Cardiac septum (tissue), 1 donor: ENCODE data around the gene TBCD. TPM values are rescaled to one million over a fixed set of nuclear protein-coding genes. Genes with fewer than 3 reads are reported as not detected.

Experiments
- DNase-seq: peaks from one replicate; pipeline ENCODE4 v3.0.0-alpha.2; 2020; ENCODE audit warnings: low spot score
- intact Hi-C: fragments of 100-400 bp; cut with DNase I; formaldehyde crosslinking; loops from one replicate; pipeline ENCODE4 v1.14.0; 2022
- total RNA-seq: library from RNA; stranded (reverse); fragmentation: NEBNext Ultra II Directional; extraction: Animal tissue kit (Norgen Biotek cat#: 25700); gene quantifications from one replicate; pipeline ENCODE4 v1.2.1, GENCODE V29; 2021
- donor health status: DM: no; HTN: no; CAD: no.

TBCD gene
- total RNA-seq, 1 donor from 2014 or later = 67.3 TPM

DNA sequence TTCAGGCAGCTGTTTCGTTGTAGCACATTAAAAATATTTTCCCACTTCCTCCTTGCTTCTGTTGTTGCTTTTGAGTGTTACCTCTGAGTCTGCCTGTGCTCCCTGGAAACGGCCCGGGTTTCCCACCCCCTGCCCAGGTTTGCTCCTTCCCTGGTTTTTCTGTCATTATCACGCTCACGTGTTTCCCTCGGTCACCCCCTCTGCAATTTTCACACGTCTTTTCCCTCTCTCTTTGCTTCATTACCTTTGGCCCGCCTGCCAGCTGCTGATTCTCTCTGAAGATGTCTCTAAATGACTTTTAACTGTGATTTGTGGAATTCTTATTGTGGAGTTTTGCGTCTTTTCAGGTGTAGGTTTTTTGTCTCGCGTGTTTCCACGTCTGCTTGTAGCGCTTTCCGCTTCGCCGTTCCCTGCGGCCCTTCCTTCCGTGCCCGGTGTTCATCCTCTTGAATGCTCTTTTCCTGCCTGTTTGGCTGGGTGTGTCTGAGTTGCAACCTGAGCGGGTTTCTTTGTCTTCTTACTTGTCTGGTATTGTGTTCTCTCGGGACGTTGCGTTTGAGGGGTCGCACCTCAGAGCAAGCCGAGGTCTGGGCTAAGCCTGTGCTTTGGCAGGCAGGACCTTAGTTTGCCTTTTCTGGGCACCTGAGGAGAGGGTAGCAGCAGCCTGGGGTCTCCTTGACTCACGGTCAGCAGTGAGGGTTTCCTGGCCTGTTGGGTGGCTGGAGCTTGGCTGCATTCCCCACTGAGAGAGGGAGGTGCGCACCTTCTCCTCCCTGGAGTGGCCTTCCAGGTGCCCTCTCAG lies 184.3 kb downstream of the TBCD start:
- peak; percentile 12 for DNase-seq
- intact Hi-C loops = no loop called here

DNA sequence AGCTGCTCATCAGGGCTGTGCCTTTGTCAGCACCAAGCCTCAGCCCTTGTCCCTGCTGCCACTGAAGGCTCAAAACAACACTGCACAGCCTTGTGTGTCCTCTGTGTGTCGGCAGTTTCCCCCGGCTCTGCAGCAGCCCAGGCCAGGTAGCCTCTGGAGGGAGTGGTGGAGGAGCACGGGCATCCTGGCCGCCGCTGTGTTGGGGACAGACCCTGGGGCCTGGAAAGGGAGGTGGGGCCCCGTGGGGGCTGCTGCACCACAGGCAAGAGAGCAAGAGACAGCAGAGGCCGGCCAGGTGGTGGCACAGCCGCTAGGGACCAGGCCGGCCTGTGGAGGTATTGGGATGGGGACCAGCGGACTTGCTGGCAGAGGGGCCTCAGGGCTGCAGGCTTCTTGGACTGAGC lies 184.9 kb downstream of the TBCD start:
- DNase-seq = no peak
- intact Hi-C loops = no loop called here

DNA sequence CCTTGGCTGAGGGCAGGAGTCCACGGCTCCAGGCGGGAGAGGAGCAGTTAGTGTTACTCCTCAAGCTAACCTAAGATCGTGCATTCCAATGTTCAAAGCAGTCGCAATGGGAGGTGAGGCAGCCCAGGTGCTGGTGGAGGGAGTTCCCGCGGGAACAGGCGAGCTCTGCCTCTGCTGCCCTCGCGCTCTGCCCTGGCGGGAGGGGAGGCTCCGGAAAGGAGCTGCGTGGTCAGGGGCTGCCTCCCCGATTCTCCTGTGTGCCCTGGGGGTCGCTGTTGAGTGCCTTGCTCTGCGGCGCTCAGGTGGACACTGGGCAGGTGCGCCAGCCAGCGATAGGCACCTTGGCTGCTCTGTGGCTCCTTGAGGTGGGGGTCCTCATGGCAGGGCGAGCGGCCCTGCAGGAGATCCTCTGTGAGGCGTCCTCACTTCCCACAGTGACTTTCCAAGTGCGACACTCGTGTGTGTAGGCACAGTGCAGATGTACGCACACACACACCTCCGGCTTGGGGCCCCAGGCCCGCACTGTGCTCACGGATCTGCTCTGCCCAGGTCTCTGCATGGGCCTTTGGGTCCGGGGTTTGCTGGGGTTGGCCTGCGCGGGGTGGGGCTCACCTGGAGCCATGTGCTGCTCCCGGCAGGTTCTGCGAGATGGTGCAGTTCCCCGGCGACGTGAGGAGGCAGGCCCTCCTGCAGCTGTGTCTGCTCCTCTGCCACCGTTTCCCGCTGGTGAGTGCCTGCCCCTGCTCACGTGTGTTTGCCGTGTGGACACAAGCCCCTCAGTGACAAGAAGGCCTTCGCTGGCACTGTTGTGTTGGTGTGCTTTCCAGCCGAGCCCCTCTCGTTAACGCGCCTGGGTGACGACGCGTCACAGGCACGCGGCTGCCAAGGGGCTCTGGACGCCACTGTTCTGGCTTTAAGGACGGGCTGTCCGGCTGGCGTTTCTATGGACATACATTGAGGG lies 185.8 kb downstream of the TBCD start:
- peak; percentile 47 for DNase-seq
- intact Hi-C loops = no loop called here

DNA sequence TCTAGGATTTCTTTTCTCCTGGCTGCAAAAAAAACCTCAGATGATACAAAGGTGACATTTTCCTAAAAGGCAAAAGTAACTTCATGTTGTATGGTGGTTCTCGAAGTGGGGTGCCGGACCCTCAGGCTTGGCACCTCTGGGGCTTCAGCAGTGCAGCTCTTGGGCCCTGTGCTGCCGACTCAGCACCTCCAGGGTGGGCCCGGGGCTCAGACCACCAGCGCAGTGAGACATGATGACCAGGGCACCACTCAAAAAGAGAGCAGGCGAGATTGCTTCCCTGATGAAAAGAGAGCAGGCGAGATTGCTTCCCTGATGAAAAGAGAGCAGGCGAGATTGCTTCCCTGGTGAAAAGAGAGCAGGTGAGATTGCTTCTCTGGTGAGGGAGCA lies 186.6 kb downstream of the TBCD start:
- peak; percentile 70 for DNase-seq
- intact Hi-C loops = no loop called here

DNA sequence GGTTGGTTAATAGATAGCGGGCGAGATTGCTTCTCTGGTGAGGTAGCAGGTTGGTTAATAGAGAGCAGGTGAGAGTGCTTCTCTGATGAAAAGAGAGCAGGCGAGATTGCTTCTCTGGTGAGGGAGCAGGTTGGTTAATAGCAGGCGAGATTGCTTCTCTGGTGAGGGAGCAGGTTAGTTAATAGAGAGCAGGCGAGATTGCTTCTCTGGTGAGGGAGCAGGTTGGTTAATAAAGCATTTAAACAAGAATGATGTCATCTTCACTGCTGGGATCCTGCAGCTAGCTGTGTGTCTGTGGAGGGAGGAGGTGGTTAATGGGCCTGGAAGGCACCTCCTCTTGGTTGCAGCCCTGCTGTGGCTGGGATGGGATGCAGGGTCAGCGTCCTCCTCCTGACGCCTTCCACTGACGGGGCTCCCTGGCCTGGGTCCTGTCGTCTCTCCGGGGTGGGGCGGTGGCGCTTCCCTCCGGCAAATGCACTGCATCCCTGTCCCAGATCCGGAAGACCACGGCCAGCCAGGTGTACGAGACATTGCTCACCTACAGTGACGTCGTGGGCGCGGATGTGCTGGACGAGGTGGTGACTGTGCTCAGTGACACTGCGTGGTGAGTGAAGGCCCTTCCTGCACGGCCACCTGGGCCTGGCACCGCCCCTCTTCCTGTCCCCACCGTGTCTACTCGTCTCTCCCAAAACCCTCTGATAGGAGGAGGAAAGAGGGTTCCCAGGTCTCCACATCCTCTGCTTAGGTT lies 187.2 kb downstream of the TBCD start:
- intact Hi-C loops = no loop called here
- DNase-seq = peak; percentile 72

DNA sequence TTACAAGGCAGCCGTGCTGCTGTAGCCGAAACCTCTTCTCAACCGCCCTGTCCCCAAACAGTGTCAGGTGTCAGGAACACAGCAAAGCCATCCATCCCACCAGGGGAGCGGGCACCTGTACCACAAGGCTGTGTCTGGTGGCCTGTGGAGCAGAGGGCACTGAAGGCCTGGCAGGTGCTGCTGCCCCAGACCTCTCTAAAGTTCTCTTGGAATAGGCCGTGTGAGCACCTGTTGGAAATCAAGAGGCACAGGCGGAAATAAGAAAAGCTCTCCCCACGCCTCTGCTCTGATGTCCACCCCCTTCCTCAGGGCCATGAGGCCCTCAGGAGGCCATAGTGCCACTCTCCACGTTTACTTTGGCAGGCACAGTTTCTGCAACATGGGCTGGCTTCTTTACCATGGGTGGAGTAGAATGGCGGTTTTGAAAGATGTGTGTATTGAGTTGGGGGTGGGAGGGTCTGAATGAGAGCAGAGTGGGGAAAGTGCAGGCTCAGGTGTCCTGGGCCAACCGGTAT lies 187.8 kb downstream of the TBCD start:
- DNase-seq = peak; percentile 41

DNA sequence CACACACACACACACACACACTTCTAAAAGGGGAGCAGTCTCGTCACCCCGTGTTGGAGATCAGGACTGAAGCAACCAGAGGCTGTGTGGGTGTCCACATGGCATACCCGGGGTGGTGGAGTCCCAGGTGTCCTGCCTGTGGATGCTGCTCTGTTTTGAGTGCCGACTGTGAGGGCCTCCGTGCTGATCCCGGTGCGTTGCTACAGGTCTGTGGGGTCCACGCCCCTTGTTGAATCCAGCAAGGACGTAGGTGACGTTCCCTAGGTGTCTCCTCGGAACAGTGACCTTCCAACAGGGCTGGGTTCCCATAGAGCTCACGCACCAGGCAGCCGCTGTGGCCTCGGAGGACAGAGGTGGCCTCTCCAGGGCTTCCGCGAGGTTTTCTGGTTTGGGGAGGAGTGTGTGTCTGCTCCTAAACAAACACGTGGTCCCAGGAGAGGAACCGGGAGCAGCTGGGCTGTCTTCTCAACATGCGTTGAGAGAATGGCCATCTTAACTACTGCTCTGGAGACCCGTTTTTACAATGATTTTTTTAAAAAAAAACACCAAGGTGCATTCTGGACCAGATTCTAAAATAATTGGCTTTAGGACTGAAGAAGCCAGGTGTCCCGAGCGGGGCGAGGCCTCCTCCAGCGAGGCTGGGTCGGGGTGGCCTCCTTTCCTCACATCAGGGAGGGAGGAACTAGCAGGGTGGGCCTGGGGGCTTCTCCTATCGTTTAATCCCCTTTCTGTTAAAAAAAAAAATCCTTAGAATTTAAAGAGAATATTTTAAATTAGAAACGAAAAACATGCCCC lies 188.6 kb downstream of the TBCD start:
- DNase-seq = peak; percentile 59
- intact Hi-C loops = no loop called here

More for the DNA sequence above, 187.8 kb downstream of the TBCD start:
- intact Hi-C loops = no loop called here

DNA sequence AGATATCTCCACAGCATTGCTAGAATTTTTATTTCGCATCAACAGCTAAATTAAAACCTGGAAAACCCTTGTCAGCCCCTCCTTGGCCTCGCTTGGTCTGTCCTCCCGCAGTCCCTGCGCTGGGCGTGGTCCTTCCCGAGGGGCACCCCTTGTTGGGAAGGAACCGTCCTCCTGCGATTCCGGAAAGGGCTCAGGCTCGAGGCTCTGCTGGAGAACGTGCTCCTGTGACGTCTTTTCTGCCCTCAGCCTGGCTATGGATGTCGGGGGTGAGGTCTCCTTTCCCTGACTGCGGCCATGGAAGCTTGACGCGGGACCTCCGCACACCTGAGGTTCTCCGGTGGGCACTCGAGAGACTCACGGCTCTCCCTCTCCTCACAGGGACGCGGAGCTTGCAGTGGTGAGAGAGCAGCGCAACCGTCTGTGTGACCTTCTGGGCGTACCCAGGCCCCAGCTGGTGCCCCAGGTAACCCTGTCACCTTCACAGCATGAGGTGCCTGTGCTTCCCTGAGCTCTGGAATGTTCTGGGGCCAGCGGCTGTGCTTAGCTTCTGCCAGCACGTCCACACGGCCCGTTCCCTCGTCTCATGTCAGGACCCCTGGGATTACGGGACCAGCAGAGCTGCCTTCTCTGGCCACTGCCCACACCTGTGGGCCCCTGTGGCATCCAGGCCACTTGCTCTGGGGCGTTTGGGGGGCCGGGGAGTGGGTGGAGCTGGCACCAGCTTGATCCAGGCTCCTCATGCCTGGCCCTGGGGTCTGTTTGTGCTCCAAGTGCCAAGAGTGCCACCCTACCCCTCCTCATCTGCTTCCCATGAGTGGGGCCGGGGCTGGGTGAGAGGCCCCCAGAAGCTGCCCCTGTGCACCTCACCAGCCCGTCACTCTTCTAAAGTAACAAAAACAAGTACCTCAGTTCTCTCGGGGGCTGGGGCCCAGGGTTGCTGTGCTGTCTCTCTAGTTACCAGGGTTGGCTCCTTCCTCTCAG lies 189.4 kb downstream of the TBCD start:
- peak; percentile 69 for DNase-seq
- intact Hi-C loops = no loop called here

DNA sequence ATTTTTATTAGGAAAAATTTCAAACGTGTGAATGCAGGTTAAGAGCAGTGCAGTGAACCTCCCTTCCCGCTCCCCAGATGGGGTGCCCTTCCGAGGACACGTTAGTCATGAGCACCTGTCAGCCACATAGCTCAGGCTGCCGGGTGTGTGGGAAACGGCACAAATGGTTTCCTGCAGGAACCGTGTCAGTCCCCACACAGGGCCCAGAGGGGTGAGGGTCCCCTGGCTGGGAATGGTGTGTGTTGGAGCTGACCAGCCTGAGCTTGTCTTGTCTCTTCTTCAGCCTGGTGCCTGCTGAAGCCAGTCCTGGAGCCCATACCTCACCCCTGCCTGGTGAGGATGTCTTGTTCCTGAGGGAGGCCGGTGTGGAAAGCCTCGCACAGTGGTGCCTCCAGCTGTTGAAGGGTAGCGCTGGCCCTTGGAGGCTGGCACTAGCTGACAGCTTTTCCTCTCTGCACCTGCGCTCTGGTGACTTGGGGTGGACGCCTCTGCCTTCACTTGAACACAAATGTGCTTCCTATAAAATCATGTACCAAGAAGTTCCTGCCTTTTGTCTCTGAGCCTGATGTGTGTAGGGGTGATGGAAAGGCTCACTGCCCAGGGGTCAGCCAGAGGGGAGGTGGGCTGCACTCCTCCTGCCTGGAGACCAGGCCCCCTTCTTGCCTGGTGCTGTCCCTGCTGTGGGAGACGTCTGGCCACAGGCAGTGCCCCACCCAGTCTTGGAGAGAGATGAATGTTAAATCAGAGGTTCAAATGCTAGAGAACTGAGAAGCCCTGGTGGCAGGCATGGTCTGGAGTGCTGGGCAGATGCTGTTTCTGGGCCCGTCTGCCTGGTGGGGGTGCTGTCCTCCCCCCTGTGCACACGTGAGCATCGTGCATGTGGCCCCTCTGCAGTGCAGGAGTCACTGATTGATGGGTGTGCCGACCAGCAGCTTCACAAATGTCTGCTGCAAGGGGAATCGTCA lies 190.6 kb downstream of the TBCD start:
- DNase-seq = peak; percentile 58
- intact Hi-C loops = no loop called here

DNA sequence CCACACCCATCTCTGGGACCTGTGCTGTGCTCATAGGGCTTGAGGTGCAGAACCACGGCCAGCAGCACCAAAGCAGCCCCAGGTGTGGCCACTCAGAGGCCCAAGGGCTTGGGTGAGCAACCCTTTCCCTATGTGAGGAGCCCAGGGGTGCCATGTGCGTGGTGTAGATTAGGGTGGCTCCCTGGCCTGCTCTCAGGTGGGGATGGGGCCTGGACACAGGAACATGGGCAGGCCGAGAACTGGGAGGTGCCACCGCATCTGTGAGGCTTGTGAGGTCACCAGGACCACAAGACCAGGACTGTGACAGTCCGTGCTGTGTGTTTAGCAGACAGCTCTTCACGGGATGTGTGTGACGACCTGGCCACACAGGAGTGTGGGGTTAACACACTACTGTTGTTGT lies 191.5 kb downstream of the TBCD start:
- intact Hi-C loops = no loop called here

DNA sequence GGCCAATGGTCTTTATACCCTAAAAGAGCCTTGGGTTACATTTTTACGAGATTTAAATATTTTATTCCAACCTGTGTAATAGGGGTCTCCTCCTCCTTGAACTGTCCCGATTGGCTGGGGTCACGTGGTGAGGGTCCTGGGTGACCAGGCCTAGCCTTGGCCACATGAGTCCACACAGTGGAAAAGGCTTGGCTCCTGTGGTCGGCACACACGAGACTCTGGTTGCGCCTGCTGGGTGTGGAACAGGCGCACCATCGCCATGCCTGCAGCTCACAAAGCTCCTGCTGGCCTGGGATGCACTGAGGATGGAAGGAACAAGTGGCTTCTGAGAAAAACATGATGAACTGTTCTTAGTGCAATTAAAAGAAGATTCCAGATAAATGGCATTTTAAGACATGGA lies 191.9 kb downstream of the TBCD start:
- peak; percentile 60 for DNase-seq
- intact Hi-C loops = no loop called here

More for the DNA sequence above, 191.5 kb downstream of the TBCD start:
- peak; percentile 59 for DNase-seq

DNA sequence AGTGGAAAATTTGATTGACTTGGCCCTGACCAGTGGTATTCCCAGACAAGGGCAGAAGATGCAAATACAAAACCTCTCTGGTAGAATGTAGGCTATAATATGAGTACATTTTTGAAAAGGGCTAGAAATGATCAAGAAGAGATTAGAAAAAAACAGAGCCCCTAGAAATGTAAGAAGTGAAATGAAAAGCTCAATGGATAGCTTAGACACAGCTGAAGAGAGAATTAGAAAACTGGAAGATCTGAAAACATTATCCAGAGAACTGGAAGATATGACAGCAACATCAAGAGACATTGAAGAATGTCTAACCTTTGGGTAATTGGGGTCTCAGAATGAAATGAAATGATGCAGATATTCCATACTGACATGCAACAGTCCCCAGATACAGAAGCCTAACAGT lies 193.1 kb downstream of the TBCD start:
- DNase-seq = no peak
- intact Hi-C loops = no loop called here

DNA sequence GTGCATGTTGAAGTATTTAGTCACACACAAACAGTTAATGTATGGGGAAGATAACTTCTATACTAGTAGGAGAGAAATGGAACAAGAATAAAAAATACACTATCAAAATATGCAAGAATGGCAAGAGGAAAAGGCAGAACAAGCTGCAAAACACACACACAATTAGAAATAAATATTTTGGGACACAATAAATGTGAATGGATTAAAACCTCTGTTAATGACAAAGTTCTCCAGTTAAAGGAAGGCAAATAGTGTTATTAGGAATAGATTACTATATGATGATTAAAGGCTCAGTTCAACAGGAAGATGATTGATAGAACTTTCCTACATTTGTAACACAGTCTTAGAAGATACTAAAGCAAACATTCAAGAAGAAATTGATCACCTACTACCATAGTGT lies 194.2 kb downstream of the TBCD start:
- intact Hi-C loops = no loop called here
- DNase-seq = no peak

DNA sequence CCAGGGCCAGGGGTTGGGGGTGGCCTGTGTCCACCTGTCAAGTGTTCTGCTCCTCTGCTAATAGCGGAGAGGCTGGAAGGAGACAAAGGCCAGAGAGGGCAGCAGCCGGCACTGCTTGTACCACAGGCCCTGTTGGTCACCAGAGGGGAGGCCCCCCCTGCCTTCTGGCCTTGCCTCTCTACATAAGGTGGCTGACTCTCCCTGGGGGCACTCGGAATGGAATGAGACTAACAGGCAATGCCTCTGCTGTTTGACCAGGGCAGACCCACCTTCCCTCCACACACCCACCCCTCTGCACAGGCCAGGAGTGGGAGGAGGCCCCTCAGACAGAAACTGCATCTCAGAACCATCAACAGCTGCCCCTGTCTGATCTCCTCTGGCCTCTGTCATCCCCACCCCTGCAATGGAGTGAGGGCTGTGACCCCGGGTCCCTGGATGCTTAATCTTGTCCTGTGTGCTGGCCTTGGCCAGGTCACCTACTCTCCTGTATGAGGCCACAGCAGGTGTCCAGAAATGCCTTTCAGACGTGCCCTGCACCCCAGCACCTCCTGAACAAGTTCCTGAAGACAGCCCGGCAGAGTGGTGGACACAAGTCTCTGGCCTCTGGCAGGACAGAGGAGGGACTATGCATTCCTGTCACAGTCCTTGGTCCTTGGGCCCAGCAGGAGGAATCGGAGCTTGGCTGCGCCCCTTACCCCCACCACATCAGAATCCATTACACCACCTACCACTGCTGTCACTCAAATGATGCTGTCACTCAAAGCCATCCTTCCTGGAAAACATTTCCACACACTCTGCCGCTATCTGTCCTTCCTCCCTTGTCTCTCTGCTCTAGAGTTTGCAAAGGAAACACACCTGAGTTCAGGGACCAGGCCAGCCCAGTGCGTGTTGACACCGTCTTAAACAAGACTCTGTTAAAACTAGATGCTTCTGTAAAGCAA lies 195.5 kb downstream of the TBCD start:
- intact Hi-C loops = no loop called here
- peak; percentile 74 for DNase-seq

DNA sequence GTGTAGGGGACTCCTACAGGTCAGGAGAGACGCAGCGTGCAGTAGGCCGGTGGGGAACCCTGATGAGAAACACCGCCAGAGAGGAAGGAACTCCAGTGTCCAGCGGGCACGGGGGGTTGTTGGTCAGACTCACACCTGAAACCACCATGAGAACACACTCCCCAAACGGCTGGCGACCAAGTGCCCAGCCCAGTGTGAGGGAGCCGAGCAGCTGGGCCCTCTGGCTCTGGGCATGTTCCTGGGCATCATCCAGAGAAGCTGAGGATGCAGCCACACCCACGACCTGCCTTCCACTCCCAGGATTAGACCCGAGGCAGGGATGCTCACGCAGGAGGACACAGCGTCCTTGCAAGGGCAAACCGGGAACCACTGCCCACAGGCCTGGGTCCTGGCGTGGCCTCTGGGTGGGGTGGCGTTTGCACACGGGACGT lies 196.2 kb downstream of the TBCD start:
- intact Hi-C loops = no loop called here
- peak; percentile 36 for DNase-seq

DNA sequence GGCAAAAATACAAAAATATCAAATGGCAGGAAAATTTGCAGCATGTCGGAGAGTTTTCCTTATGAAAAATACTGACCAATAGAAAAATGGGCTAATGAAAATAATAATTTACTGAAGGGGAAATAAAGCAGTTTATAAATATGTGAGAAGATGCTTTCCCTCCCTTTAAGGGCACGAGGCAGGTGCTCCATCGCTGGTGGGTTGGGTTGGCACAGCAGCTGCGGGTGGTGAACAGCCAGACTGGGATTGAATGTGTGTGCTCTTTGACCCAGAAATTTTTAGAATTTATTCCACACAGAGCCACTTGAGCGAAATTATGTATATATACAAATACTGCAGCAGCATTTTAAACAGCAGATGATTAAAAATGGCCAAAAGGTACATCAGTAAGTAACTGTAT lies 197.1 kb downstream of the TBCD start:
- intact Hi-C loops = no loop called here
- DNase-seq = no peak
